Astrocyte (in vitro differentiated cells and primary cell): ENCODE results near the gene PGLYRP4.

Experiments used
- CTCF ChIP-seq: IDR thresholded peaks from 2 replicates; pipeline ENCODE4 v1.5.1; 2011; ENCODE audit warnings: low read depth, mild to moderate bottlenecking, inconsistent platforms, low read length, moderate library complexity; ENCODE audit not compliant: insufficient read depth
- EZH2 ChIP-seq: IDR thresholded peaks from 2 replicates; pipeline ENCODE4 v1.6.1; 2012; ENCODE audit warnings: mild to moderate bottlenecking, low read length, inconsistent platforms; ENCODE audit not compliant: insufficient read depth

DNA sequence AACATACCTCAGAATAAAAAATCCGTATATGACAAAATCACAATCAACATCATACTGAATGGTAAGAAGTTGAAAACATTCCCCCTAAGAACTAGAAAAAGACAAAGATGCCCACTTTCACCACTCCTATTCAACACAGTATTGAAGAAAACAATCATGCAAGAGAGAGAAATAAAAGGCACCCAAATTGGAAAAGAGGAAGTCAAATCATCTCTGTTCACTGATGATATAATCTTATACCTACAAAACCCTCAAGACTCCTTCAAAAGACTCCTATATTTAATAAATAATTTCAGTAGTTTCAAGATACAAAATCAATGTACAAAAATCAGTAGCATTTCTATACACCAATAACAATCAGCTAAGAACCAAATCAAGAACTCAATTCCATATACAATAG, 14.7 kb downstream of the PGLYRP4 start:
- TF ChIP-seq CTCF (no peak), EZH2 (no peak)
